Mucosa of gallbladder (tissue), 1 donor: ENCODE results near the gene SRSF4. TPM values are rescaled to one million over a fixed set of nuclear protein-coding genes. Genes with fewer than 3 reads are reported as not detected.
"Not testable (repeated sequence)": the region's sequence is repeated elsewhere in the genome, so short reads cannot be mapped to it uniquely, and the experiment has no call there.

Source experiments
- DNase-seq: peaks from one replicate; pipeline ENCODE4 v3.0.0-alpha.2; 2020; ENCODE audit warnings: low spot score
- total RNA-seq: library from RNA; stranded (reverse); gene quantifications from one replicate; pipeline ENCODE4 v1.2.1, GENCODE V29; 2021
- donor health status: DM: no; HTN: no; CAD: no.

The SRSF4 gene
- total RNA-seq, 1 donor from 2014 or later, result 78.0 TPM

GRCh38 chr1:29124366-29125236 is 57.1 kb downstream of the SRSF4 start:
- DNase-seq, result peak; percentile 58

- no peak for DNase-seq
Observed at GRCh38 chr1:29123887-29124365, 57.8 kb downstream of the SRSF4 start, which contains the start of gene TMEM200B. Gene TMEM200B (minus strand): TSS chr1:29123903. CDS start chr1:29121828, 2,075 bp downstream.

DNA sequence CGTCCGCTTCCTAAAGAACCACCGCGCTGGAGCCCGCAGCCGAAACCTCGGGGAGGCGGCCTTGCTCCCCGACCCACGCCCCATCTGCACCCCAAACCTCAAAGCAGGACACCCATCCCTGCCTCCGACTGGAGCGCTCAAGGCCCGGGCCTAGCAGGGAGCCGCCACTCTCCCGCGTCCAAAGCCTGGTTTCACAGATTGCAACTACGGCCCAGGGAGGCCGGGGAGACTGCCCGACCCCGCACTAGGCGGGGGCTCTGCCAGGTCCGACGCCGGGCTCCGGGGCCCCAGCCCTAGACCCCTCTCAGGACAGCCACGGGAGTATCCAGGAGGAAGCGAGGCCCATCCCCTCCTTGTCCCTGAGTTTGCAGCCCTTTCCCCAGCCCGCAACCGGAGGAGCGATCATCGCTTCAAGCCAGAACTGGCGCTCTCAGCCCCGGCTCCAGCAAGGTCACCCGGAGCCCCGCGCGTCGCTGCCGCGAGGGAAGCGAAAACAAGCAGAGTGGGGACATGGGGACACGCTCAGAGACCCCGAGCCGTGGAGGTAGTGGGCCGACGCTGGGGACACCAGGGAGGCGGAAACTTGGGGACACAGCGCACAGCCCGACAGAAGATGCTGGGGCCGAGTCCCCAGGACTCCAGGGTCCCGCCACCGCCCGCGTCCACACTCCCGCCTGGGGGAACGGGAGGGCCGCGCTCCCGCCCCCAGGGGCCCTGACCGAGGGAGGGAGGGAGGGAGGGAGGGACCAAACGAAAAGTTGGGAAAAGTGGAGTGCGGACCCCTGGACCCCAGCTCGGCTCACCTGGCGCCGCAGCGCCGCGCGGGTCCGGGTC is 58.4 kb downstream of the SRSF4 start:
- no peak for DNase-seq

GRCh38 chr1:29122682-29123052 is 59.0 kb downstream of the SRSF4 start:
- DNase-seq, result no peak

- no peak for DNase-seq
Observed at GRCh38 chr1:29121936-29122681, 59.6 kb downstream of the SRSF4 start.

DNA sequence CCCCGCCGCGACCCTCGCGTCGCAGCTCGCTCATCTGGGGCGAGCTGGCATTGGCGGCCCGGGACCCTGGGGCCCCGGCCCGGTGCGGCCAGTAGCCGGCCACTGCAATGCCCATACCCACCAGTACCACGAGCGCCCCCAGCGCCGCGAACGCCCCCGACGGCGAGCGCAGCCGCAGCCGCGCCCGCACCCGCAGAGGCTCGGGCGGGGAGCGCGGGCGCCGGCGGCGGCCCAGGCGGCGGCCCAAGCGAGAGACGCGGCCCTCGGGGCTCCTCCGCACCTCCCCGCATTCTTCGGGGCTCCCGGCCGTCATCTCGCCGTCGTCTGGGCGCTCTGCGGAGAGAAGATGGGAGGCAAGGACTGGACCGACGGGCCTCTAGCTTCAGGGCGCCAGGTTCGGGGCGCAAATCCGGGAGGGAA is 60.2 kb downstream of the SRSF4 start:
- no peak for DNase-seq

- DNase-seq, result no peak
Observed at GRCh38 chr1:29120947-29121485, 60.7 kb downstream of the SRSF4 start.

DNA sequence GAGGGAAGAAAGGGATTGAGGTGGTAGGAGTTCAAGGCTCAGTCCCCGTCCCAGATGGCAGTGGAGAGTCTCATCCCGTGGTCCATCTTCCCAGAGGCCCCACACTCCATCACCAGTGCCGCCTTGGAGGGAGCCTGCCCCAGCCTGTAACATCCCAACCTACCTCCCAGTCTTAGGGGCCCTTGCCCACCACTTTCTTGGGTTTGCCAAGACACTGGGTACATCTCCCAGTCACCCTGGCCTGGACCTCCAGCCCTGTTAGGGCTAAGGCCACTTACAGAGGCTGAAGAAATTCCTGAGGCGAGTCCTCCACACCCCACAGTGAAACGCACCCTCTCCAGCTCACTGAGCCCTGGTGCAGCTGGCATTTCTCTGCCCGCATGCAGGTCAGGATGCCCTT is 61.3 kb downstream of the SRSF4 start:
- DNase-seq, result no peak

GRCh38 chr1:29119121-29119929 is 62.4 kb downstream of the SRSF4 start:
- DNase-seq, result no peak

- no peak for DNase-seq
Observed at GRCh38 chr1:29117381-29117780, 64.3 kb downstream of the SRSF4 start.

DNA sequence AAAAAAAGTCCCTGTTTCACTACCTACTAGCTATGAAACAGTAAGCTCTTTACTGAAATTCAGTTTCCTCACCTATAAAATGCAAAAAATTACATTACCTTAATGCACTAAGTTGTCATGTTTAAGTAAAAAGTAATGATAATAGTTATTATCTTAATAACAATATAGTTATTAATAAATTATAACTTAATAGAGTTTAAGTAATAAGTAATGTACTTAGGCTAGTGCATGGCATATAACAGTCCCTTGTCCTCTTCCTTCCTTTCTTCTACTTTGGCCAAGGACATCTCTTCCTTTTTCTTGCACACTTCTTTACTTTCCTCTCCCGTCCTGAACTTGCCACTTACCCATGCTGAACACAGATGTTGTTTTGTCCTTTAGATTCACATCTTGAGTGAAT is 67.0 kb downstream of the SRSF4 start:
- DNase-seq, result no peak

DNA sequence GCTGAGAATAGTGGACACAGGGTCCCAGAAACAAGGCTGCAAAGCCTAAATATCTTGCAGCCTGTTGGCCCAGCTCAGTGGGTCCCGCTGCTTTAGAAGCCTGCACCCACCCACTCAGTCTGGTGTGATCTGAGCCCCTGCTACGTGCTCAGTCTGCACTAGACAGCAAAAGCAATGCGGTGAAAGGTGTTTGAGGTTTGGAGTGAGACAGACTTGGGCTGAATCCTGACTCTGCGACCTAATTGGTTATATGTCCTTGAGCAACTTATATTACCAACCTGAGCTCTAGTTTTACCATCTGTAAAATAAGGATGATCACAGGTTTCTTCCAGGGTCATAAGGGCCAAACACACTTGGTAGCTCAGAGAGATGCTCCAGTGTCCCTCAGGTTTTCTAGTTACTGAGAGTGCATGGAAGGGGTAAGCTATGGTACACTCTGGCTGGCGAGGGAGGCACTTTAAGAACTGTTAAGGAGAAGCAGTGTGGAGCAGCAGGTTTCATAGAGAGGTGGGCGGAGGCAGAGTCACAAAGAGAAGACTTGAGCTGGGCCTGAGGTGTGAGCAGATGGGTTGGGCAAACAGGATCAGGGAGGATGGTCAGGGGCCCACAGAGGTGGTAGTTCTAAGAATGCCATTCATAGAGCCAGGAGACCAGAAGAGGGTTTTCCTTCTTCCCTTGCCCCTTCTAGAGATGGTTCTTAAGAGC is 68.1 kb downstream of the SRSF4 start:
- no peak for DNase-seq

- DNase-seq, result no peak
Observed at GRCh38 chr1:29112705-29113412, 68.8 kb downstream of the SRSF4 start.

DNA sequence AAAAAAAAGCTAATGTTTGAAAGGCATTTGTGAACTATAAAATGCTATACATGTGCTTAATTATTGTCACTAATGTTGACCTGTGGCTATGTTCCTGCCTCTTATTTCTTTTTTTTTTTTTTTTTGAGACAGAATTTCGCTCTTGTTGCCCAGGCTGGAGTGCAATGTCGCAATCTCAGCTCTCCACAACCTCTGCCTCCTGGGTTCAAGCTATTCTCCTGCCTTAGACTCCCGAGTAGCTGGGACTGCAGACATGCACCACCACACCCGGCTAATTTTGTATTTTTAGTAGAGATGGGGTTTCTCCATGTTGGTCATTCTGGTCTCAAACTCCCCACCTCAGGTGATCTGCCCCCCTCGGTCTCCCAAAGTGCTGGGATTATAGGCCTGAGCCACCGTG is 73.7 kb downstream of the SRSF4 start:
- not testable (repeated sequence) for DNase-seq

- no peak for DNase-seq
Observed at GRCh38 chr1:29105822-29106221, 75.9 kb downstream of the SRSF4 start.

GRCh38 chr1:29100487-29100886 is 81.2 kb downstream of the SRSF4 start:
- DNase-seq, result no peak

- no peak for DNase-seq
Observed at GRCh38 chr1:29099286-29099685, 82.4 kb downstream of the SRSF4 start.
